GM04504 (cell line): ENCODE data around the gene PFAS.

Experiments
- DNase-seq: peaks from one replicate; pipeline ENCODE4 v3.0.0-alpha.2; 2012; ENCODE audit warnings: low read depth

Gene PFAS

DNA sequence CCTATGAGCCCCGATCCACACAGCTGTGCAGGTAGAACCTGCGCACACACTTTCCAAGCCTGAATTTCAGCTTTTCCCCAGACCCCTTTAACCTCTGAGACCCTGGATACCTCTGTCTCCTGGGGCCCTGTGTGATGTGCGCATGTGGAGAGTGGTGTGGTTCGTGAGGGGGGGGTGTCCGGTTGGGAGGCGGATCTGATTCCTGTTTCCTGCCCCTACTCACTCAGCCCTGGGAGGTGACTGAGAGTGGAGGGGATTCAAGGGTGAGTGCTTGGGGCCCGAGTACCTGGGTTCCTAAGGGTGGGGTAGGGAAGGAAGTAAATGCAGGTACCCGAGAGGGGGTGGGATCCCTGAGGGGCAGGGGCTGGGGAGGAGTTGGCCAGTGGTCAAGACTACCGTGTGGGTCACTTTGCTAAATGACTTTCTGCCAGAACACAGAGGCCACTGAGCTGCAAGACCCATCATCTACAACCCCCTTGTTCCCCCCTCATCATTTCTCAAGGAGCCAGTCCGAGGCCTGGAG is 61.6 kb downstream of the PFAS start:
- DNase-seq: no peak

DNA sequence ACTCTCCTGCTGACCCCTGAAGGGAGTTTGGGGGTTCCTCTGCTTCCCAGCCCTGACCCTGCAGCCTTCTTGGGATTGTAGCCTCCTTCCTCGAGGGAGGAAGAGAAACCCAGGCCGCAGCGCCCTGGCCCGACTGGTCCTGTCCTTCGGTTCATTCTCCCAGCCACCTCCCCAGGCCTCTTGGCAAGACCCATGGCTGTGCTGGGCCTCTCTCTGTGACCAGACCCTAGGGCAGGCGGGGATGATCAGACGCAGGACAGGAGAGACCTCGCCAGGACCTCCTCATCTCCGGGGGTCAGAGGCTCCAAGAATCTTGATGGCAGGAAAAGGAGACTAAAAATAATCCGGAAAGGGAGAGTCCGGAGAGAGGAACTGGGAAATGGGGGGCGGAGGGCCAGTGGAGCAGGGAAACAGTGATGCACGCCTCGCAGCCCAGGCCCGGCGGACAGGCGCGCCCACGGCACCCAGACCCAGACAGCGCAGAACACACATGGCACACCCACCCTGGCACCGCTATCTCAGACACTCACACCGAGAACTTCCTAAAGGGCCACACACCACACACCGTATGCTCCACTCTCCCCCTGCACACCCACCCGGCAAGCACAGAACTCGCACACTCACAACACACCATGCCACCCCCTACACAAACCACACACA is 62.2 kb downstream of the PFAS start:
- no peak for DNase-seq

DNA sequence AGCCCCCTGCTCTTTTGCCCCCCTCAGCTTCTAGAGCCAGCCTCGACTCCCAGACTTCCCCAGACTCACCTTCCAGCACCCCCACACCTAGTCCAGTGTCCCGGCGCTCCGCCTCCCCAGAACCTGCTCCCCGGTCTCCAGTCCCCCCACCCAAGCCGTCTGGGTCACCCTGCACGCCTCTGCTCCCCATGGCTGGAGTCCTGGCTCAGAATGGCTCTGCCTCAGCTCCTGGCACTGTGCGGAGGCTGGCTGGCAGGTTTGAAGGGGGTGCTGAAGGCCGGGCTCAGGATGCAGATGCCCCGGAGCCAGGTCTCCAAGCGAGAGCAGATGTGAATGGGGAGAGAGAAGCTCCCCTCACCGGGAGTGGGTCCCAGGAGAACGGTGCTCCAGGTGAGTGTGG is 63.2 kb downstream of the PFAS start:
- DNase-seq: no peak

DNA sequence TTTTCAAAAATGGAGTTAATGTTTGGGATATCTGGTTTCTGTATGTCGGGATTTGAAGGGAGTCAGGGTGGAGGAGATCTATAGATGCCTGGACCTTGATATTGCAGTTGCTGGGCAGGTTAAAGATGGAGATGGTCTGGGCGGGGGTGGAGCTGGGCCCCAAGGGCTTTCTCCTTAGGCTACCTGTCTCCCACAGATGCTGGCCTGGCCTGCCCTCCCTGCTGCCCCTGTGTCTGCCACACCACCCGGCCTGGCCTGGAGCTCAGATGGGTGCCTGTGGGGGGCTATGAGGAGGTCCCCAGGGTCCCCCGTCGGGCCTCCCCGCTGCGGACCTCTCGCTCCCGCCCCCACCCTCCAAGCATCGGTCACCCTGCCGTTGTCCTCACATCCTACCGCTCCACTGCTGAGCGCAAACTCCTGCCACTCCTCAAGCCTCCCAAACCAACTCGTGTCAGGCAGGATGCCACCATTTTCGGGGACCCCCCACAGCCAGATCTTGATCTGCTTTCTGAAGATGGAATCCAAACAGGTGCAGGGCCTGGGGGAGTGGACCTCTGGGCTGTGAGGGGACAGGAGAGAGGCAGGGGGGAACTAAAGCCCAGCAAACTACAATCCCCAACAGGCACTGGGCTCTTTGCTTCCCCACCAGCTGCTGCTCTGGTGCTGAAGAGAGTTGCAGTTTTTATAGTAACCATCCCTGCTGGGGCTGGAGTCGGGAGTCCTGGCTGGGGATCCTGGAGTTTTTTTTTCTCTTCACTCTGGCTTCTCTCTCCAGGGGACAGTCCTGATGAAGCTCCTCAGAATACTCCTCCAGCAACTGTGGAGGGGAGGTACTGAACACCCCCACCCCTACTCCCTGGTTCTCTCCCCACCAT is 63.9 kb downstream of the PFAS start:
- DNase-seq: no peak

DNA sequence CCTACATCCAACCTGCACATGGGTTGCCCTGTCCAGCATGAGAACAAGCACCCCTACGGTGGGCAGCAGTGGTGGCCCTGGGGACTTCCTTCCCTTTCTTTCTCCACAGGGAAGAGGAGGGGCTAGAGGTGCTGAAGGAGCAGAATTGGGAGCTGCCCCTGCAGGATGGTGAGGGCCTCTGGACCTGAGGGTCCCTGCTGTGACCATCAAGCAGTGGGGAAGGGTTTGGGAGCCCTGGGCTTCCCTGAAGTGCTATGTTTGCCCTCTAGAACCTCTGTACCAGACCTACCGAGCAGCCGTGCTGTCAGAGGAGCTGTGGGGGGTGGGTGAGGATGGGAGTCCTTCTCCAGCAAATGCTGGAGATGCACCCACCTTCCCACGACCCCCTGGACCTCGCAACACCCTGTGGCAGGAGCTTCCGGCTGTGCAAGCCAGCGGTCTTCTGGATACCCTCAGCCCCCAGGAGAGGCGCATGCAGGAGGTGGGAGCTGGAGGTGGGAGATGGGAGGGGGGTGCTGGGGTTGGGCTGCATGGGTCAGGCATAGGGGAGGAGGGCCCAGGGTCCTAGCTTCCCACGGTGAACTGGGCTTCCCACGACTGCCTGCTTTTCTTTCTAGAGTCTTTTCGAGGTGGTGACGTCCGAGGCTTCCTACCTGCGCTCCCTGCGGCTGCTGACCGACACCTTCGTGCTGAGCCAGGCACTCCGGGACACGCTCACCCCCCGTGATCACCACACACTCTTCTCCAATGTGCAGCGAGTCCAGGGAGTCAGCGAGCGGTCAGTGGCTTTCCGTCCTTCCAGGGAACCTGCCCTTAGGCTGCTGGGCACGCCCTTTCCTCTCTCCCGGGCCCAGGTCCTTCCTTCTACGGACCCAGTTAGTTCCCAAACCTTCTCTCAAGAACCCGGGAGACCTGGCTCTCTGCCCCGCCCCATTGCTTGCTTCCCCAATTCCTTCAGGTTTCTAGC is 66.0 kb downstream of the PFAS start:
- DNase-seq: no peak

DNA sequence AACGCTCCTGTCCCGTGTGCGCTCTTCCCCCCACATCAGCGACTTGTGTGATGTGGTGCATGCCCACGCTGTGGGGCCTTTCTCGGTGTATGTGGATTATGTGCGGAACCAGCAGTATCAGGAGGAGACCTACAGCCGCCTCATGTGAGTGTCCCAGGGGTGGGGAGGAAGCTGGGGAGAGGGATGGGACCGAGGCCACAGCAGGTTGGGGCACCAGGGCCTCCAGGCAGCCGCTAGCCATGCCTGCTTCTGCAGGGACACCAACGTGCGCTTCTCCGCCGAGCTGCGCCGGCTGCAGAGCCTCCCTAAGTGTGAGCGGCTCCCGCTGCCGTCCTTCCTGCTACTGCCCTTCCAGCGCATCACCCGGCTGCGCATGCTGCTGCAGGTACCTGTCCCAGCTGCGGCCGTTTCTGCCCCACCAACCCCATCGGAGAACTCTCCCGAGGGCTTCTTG is 66.7 kb downstream of the PFAS start:
- no peak for DNase-seq

DNA sequence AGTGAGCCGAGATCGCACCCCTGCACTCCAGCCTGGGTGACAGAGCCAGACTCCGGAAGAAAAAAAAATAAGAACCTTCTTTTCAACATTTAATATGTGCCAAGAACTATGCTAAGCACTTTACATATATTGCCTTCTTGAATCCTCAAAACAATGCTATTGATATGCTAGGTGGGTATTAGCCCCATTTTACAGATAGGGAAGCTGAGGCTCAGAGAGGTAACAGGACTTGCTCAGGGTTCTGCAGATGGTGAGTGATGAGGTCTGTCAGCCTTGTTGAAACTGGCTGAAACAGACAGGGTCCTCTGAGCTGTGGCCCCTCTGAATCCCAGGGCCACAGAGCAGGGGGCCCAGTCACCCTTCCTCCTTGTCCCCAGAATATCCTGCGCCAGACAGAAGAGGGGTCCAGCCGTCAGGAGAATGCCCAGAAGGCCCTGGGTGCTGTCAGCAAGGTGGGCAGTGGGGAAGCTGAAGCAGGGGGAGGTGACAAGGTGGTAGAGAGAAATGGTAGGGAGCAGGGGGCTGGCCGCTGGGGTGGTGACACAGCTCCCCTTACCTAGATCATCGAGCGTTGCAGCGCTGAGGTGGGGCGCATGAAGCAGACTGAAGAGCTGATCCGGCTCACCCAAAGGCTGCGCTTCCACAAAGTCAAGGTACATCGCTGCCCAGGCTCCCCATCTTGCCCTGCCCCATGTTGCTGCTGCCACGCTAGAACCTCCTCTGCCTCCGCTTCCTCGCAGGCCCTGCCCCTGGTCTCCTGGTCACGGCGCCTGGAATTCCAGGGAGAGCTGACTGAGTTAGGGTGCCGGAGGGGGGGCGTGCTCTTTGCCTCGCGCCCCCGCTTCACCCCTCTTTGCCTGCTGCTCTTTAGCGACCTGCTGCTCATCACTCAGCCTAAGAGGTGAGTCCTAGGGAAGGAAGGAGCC is 69.2 kb downstream of the PFAS start:
- DNase-seq: no peak
